ENCODE data around the gene SORL1. TPM values are rescaled to one million over a fixed set of nuclear protein-coding genes. Genes with fewer than 3 reads are reported as not detected.

SORL1 gene
- total RNA-seq, 1 donor from 2014 or later, result 7.1 TPM

GRCh38 chr11:121455115-121455514 is 3.0 kb downstream of the SORL1 start:
- Histone ChIP-seq H3K27ac (replicated peaks) (no peak overlapping the region), H3K9me3 (replicated peaks) (no peaks in the 10 kb centered on the region), H3K27me3 (ENCODE audit: low read depth) (peaks cover 37% of the 10 kb centered on the region), H3K4me3 (no peak overlapping the region), H3K4me1 (peaks cover 14% of the 10 kb centered on the region), H3K36me3 (no peaks in the 10 kb centered on the region)
- intact Hi-C loops (cut with micrococcal nuclease), result no loop called here
- no peak for DNase-seq
- TF ChIP-seq CTCF (IDR thresholded peaks at IDR 0.05; ENCODE audit: borderline replicate concordance), result no peak

- no peak overlapping the region for H3K27ac ChIP-seq (replicated peaks)
- TF ChIP-seq CTCF (IDR thresholded peaks at IDR 0.05; ENCODE audit: borderline replicate concordance), result no peak
- no peak overlapping the region for H3K4me3 ChIP-seq
- no peaks in the 10 kb centered on the region for H3K36me3 ChIP-seq
- H3K27me3 ChIP-seq (ENCODE audit: low read depth), result peaks cover 27% of the 10 kb centered on the region
- DNase-seq, result no peak
- H3K9me3 ChIP-seq (replicated peaks), result no peaks in the 10 kb centered on the region
- intact Hi-C loops (cut with micrococcal nuclease), result no loop called here
- peaks cover 14% of the 10 kb centered on the region for H3K4me1 ChIP-seq
Observed at GRCh38 chr11:121456151-121456550, 4.0 kb downstream of the SORL1 start.

GRCh38 chr11:121456816-121457431 is 4.8 kb downstream of the SORL1 start:
- H3K4me1 ChIP-seq, result peaks cover 8% of the 10 kb centered on the region
- no peaks in the 10 kb centered on the region for H3K9me3 ChIP-seq (replicated peaks)
- DNase-seq, result no peak
- intact Hi-C loops (cut with micrococcal nuclease), result no loop called here
- H3K27me3 ChIP-seq (ENCODE audit: low read depth), result peaks cover 20% of the 10 kb centered on the region
- H3K4me3 ChIP-seq, result no peak overlapping the region
- H3K27ac ChIP-seq (replicated peaks), result no peak overlapping the region
- no peak for TF ChIP-seq CTCF (IDR thresholded peaks at IDR 0.05; ENCODE audit: borderline replicate concordance)
- no peaks in the 10 kb centered on the region for H3K36me3 ChIP-seq

- no peaks in the 10 kb centered on the region for H3K4me1 ChIP-seq
- intact Hi-C loops (cut with micrococcal nuclease), result no loop called here
- no peak overlapping the region for H3K4me3 ChIP-seq
- no peak overlapping the region for H3K27ac ChIP-seq (replicated peaks)
- DNase-seq, result no peak
- H3K9me3 ChIP-seq (replicated peaks), result no peaks in the 10 kb centered on the region
- peaks cover 8% of the 10 kb centered on the region for H3K27me3 ChIP-seq (ENCODE audit: low read depth)
- H3K36me3 ChIP-seq, result no peaks in the 10 kb centered on the region
- no peak for TF ChIP-seq CTCF (IDR thresholded peaks at IDR 0.05; ENCODE audit: borderline replicate concordance)
Observed at GRCh38 chr11:121458551-121458950, 6.4 kb downstream of the SORL1 start.

- no peaks in the 10 kb centered on the region for H3K27me3 ChIP-seq (ENCODE audit: low read depth)
- intact Hi-C loops (cut with micrococcal nuclease), result no loop called here
- H3K4me3 ChIP-seq, result no peak overlapping the region
- H3K4me1 ChIP-seq, result peaks cover 9% of the 10 kb centered on the region
- H3K36me3 ChIP-seq, result no peaks in the 10 kb centered on the region
- no peak for TF ChIP-seq CTCF (IDR thresholded peaks at IDR 0.05; ENCODE audit: borderline replicate concordance)
- H3K27ac ChIP-seq (replicated peaks), result no peak overlapping the region
- H3K9me3 ChIP-seq (replicated peaks), result no peaks in the 10 kb centered on the region
- no peak for DNase-seq
Observed at GRCh38 chr11:121459413-121460017, 7.4 kb downstream of the SORL1 start.
